ENCODE measurements around the gene CES4A. TPM values are rescaled to one million over a fixed set of nuclear protein-coding genes. Genes with fewer than 3 reads are reported as not detected.
"Not testable (repeated sequence)": the region's sequence is repeated elsewhere in the genome, so short reads cannot be mapped to it uniquely, and the experiment has no call there.

Gene CES4A
- polyA plus RNA-seq (ENCODE audit: insufficient read length), result 2.6 TPM

- DNase-seq, result peak; percentile 24
Measured at GRCh38 chr16:66988197-66988788, at the start of gene CES4A. Gene CES4A (plus strand): TSS chr16:66988589. CDS start chr16:66988773, 184 bp downstream.

GRCh38 chr16:66939366-66939765 is 49.0 kb upstream of the CES4A start:
- no peak for DNase-seq

GRCh38 chr16:66940236-66940635 is 48.2 kb upstream of the CES4A start:
- no peak for DNase-seq

GRCh38 chr16:66942981-66943380 is 45.4 kb upstream of the CES4A start:
- no peak for DNase-seq

GRCh38 chr16:66943426-66944053 is 44.8 kb upstream of the CES4A start:
- DNase-seq, result no peak

GRCh38 chr16:66944054-66944441 is 44.3 kb upstream of the CES4A start:
- no peak for DNase-seq

GRCh38 chr16:66944971-66945370 is 43.4 kb upstream of the CES4A start:
- DNase-seq, result not testable (repeated sequence)

GRCh38 chr16:66945939-66946338 is 42.5 kb upstream of the CES4A start:
- DNase-seq, result no peak

- DNase-seq, result no peak
Measured at GRCh38 chr16:66946541-66946940, 41.8 kb upstream of the CES4A start.

GRCh38 chr16:66946974-66947301 is 41.5 kb upstream of the CES4A start:
- no peak for DNase-seq

GRCh38 chr16:66947302-66948065 is 40.9 kb upstream of the CES4A start:
- peak; percentile 74 for DNase-seq

GRCh38 chr16:66948134-66948836 is 40.1 kb upstream of the CES4A start:
- DNase-seq, result no peak

GRCh38 chr16:66948837-66949225 is 39.6 kb upstream of the CES4A start:
- no peak for DNase-seq

- no peak for DNase-seq
Measured at GRCh38 chr16:66949472-66949871, 38.9 kb upstream of the CES4A start.

GRCh38 chr16:66950437-66950836 is 38.0 kb upstream of the CES4A start:
- DNase-seq, result no peak

- no peak for DNase-seq
Measured at GRCh38 chr16:66950971-66951790, 37.2 kb upstream of the CES4A start.

GRCh38 chr16:66952430-66953110 is 35.8 kb upstream of the CES4A start:
- no peak for DNase-seq

- DNase-seq, result no peak
Measured at GRCh38 chr16:66953462-66954096, 34.8 kb upstream of the CES4A start.

- DNase-seq, result peak; percentile 70
Measured at GRCh38 chr16:66954097-66954659, 34.2 kb upstream of the CES4A start.

GRCh38 chr16:66955363-66956153 is 32.8 kb upstream of the CES4A start:
- not testable (repeated sequence) for DNase-seq

Measured in hindlimb muscle (tissue), 1 donor.